ENCODE data around the gene KIF26B.

GRCh38 chr1:245361065-245361464 is 206.3 kb downstream of the KIF26B start:
- TF ChIP-seq, protein P1, sequence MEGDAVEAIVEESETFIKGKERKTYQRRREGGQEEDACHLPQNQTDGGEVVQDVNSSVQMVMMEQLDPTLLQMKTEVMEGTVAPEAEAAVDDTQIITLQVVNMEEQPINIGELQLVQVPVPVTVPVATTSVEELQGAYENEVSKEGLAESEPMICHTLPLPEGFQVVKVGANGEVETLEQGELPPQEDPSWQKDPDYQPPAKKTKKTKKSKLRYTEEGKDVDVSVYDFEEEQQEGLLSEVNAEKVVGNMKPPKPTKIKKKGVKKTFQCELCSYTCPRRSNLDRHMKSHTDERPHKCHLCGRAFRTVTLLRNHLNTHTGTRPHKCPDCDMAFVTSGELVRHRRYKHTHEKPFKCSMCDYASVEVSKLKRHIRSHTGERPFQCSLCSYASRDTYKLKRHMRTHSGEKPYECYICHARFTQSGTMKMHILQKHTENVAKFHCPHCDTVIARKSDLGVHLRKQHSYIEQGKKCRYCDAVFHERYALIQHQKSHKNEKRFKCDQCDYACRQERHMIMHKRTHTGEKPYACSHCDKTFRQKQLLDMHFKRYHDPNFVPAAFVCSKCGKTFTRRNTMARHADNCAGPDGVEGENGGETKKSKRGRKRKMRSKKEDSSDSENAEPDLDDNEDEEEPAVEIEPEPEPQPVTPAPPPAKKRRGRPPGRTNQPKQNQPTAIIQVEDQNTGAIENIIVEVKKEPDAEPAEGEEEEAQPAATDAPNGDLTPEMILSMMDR (IDR thresholded peaks at IDR 0.05; ENCODE audit: low read depth, low read length): no peak
- no peak for TF ChIP-seq MAX (IDR thresholded peaks at IDR 0.05; ENCODE audit: low read depth, low read length)
- TF ChIP-seq POLR2A (IDR thresholded peaks at IDR 0.05; ENCODE audit: extremely low read depth, insufficient read length): no peak
- no peak for TF ChIP-seq MYC (IDR thresholded peaks at IDR 0.05; ENCODE audit: low read depth, low read length)

Measured in NB4 (cell line).